ENCODE data around the gene SHFL. TPM values are rescaled to one million over a fixed set of nuclear protein-coding genes. Genes with fewer than 3 reads are reported as not detected.

The SHFL gene
- total and polyA plus RNA-seq, 2 experiments from 2014 or later: 2.2 to 7.8 TPM

GRCh38 chr19:10106100-10106936 is 20.2 kb downstream of the SHFL start, which contains the start of gene PPAN:
Gene PPAN (plus strand): TSS chr19:10106362. CDS start chr19:10106395, 33 bp downstream.
- TF ChIP-seq, protein P1, sequence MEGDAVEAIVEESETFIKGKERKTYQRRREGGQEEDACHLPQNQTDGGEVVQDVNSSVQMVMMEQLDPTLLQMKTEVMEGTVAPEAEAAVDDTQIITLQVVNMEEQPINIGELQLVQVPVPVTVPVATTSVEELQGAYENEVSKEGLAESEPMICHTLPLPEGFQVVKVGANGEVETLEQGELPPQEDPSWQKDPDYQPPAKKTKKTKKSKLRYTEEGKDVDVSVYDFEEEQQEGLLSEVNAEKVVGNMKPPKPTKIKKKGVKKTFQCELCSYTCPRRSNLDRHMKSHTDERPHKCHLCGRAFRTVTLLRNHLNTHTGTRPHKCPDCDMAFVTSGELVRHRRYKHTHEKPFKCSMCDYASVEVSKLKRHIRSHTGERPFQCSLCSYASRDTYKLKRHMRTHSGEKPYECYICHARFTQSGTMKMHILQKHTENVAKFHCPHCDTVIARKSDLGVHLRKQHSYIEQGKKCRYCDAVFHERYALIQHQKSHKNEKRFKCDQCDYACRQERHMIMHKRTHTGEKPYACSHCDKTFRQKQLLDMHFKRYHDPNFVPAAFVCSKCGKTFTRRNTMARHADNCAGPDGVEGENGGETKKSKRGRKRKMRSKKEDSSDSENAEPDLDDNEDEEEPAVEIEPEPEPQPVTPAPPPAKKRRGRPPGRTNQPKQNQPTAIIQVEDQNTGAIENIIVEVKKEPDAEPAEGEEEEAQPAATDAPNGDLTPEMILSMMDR (IDR thresholded peaks at IDR 0.05; ENCODE audit: low read depth, low read length): no peak
- Histone ChIP-seq H3K36me3 (peaks cover 30% of the 10 kb centered on the region), H3K27me3 (no peaks in the 10 kb centered on the region), H3K27ac (peak within 1 kb of the TSS; percentile 78), H3K4me1 (ENCODE audit: low read depth) (peaks cover 5% of the 10 kb centered on the region), H3K4me3 (peak within 1 kb of the TSS; percentile 74), H3K9me3 (ENCODE audit: low read depth) (no peaks in the 10 kb centered on the region)
- peak; percentile 99 to 100 for DNase-seq (ENCODE audit: low read depth in 1 of 2, low spot score in 1 of 2)

- Histone ChIP-seq H3K4me3 (peak overlapping the region; percentile 74), H3K4me1 (ENCODE audit: low read depth) (peaks cover 5% of the 10 kb centered on the region), H3K9me3 (ENCODE audit: low read depth) (no peaks in the 10 kb centered on the region), H3K36me3 (peaks cover 32% of the 10 kb centered on the region), H3K27me3 (no peaks in the 10 kb centered on the region), H3K27ac (no peak overlapping the region)
- no peak for DNase-seq (ENCODE audit: low read depth in 1 of 2, low spot score in 1 of 2)
- TF ChIP-seq, protein P1 (IDR thresholded peaks at IDR 0.05; ENCODE audit: low read depth, low read length): no peak
Measured at GRCh38 chr19:10107254-10107653, 21.1 kb downstream of the SHFL start.

GRCh38 chr19:10107817-10108367 is 21.8 kb downstream of the SHFL start:
- Histone ChIP-seq H3K4me3 (no peak overlapping the region), H3K27me3 (no peaks in the 10 kb centered on the region), H3K4me1 (ENCODE audit: low read depth) (peaks cover 5% of the 10 kb centered on the region), H3K9me3 (ENCODE audit: low read depth) (no peaks in the 10 kb centered on the region), H3K27ac (no peak overlapping the region), H3K36me3 (peaks cover 32% of the 10 kb centered on the region)
- no peak for DNase-seq (ENCODE audit: low read depth in 1 of 2, low spot score in 1 of 2)
- TF ChIP-seq, protein P1 (IDR thresholded peaks at IDR 0.05; ENCODE audit: low read depth, low read length): no peak

DNA sequence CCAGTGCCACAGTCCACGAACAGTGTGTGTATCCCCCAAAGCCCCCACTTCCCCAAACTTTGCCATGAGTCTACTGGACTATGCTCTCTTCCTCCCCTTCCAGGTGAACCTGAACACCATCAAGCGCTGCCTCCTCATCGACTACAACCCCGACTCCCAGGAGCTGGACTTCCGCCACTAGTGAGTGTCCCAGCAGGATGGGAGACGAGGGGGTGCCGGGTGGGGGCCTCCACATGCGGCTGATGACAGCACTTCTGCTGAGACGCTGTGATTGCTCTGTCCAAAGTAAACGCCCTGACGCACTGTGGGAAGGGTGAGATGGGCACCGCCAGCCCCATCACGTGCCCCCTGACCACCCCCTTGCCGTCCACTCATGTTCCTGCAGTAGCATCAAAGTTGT is 23.4 kb downstream of the SHFL start:
- H3K36me3 ChIP-seq: peaks cover 35% of the 10 kb centered on the region
- TF ChIP-seq, protein P1 (IDR thresholded peaks at IDR 0.05; ENCODE audit: low read depth, low read length): no peak
- no peaks in the 10 kb centered on the region for H3K9me3 ChIP-seq (ENCODE audit: low read depth)
- no peak overlapping the region for H3K27ac ChIP-seq
- no peak overlapping the region for H3K4me3 ChIP-seq
- DNase-seq (ENCODE audit: low read depth in 1 of 2, low spot score in 1 of 2): no peak
- no peaks in the 10 kb centered on the region for H3K27me3 ChIP-seq
- peaks cover 5% of the 10 kb centered on the region for H3K4me1 ChIP-seq (ENCODE audit: low read depth)

DNA sequence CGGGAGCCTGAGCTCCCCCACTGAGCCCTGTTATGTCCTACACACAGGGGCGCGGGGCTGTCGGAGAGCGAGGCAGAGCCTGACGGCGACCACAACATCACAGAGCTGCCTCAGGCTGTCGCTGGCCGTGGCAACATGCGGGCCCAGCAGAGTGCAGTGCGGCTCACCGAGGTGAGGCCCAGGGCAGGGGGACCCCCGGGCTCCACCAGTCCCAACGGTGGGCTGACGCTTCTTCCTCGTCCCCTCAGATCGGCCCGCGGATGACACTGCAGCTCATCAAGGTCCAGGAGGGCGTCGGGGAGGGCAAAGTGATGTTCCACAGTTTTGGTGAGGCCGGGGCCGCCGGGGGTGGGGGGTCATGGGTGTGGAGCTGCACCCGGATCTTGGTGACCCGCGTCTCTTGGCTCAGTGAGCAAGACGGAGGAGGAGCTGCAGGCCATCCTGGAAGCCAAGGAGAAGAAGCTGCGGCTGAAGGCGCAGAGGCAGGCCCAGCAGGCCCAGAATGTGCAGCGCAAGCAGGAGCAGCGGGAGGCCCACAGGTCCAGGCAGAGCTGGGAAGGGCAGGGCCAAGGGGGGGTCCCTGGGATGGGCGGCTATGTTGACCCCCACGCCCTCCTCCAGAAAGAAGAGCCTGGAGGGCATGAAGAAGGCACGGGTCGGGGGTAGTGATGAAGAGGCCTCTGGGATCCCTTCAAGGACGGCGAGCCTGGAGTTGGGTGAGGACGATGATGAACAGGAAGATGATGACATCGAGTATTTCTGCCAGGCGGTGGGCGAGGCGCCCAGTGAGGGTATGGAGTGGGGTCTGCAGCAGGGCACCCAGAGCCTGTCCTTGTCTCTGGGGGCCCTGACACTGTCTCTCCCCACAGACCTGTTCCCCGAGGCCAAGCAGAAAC is 24.2 kb downstream of the SHFL start:
- Histone ChIP-seq H3K27me3 (no peaks in the 10 kb centered on the region), H3K27ac (no peak overlapping the region), H3K9me3 (ENCODE audit: low read depth) (no peaks in the 10 kb centered on the region), H3K4me3 (no peak overlapping the region), H3K4me1 (ENCODE audit: low read depth) (peaks cover 5% of the 10 kb centered on the region), H3K36me3 (peaks cover 38% of the 10 kb centered on the region)
- no peak for DNase-seq (ENCODE audit: low read depth in 1 of 2, low spot score in 1 of 2)
- TF ChIP-seq, protein P1 (IDR thresholded peaks at IDR 0.05; ENCODE audit: low read depth, low read length): no peak
